Measurements from ENCODE around the gene ASB2. TPM values are rescaled to one million over a fixed set of nuclear protein-coding genes. Genes with fewer than 3 reads are reported as not detected.

ASB2 gene
- total RNA-seq, 1 donor from 2014 or later = 58.6 TPM

DNA sequence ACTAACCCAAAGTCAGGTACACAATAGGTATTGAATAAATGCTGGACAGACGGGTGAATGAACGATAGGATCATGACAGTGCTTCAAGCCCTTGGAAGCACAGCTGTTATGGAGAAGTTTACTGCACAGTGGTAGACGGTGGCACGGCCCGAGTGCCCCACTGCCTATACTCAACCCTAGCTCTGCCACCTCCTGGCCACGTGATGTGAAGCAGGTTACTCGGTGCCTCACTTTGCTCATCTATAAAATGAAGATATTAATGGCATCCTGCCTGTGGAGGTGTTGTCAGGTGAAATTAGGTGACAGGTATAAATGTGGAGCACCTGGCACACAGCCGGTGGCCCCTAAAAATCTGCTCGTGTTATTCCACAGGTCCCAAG is 5.8 kb downstream of the ASB2 start:
- TF ChIP-seq, protein P1, sequence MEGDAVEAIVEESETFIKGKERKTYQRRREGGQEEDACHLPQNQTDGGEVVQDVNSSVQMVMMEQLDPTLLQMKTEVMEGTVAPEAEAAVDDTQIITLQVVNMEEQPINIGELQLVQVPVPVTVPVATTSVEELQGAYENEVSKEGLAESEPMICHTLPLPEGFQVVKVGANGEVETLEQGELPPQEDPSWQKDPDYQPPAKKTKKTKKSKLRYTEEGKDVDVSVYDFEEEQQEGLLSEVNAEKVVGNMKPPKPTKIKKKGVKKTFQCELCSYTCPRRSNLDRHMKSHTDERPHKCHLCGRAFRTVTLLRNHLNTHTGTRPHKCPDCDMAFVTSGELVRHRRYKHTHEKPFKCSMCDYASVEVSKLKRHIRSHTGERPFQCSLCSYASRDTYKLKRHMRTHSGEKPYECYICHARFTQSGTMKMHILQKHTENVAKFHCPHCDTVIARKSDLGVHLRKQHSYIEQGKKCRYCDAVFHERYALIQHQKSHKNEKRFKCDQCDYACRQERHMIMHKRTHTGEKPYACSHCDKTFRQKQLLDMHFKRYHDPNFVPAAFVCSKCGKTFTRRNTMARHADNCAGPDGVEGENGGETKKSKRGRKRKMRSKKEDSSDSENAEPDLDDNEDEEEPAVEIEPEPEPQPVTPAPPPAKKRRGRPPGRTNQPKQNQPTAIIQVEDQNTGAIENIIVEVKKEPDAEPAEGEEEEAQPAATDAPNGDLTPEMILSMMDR (IDR thresholded peaks at IDR 0.05) = peak in 2 of 3 experiments; percentile 27 to 33
- intact Hi-C loops (cut with DNase I) = loop anchor here (2.0 kb wide), 1 partner anchor 30 kb away; no protein-coding TSS in a partner anchor
- DNase-seq (ENCODE audit: low spot score in 2 of 2) = no peak
- Histone ChIP-seq H3K36me3 (no peaks in the 10 kb centered on the region), H3K4me1 (peaks cover 11 to 69% of the 10 kb centered on the region in 2 donors), H3K27me3 (no peaks in the 10 kb centered on the region), H3K4me3 (peak overlapping the region; percentile 43 to 68), H3K9me3 (no peaks in the 10 kb centered on the region), H3K27ac (peak overlapping the region; percentile 95)

DNA sequence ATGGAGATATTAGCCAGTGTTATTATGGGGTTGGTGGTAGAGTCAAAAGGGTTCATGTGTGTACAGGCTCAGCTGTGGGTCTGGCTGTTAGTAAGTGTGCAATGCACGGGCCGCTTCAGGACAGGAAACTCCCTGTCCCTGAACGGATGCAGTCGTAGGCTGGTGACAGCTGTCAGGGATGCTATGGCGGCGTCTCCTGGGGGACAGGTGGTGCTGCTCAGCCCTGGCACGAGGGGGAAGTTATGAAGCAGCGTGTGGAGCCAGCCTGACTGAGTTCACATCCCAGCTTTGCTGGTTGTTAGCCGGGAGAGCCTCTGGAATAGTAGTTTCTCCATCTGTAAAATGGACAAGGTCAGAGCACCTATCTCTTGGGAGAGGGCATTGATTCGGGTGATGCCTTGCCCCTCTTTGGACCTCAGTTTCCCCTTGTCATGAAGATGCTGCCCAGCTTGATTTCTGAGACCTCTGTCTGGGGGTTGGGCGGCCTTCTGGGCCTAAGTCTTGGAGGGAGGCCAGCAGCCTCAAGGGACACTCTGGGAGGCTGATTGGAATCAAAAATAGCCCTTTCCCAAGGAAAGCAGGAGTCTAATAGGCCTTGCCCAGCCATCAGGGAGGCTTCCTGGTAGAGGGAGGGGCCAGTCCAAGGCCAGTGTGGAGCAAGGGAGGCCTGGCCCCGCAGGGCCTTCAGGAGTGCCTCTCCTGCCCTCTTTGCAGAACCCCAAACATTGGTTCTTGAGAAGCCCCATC is 7.1 kb downstream of the ASB2 start:
- Histone ChIP-seq H3K36me3 (no peaks in the 10 kb centered on the region), H3K27me3 (no peaks in the 10 kb centered on the region), H3K9me3 (no peaks in the 10 kb centered on the region), H3K27ac (peak overlapping the region; percentile 95), H3K4me1 (peaks cover 11 to 75% of the 10 kb centered on the region in 2 donors), H3K4me3 (no peak overlapping the region)
- intact Hi-C loops (cut with DNase I) = no loop called here
- TF ChIP-seq, protein P1 (IDR thresholded peaks at IDR 0.05) = no peak
- peak in 1 of 2 donors; percentile 78 for DNase-seq (ENCODE audit: low spot score in 2 of 2)

DNA sequence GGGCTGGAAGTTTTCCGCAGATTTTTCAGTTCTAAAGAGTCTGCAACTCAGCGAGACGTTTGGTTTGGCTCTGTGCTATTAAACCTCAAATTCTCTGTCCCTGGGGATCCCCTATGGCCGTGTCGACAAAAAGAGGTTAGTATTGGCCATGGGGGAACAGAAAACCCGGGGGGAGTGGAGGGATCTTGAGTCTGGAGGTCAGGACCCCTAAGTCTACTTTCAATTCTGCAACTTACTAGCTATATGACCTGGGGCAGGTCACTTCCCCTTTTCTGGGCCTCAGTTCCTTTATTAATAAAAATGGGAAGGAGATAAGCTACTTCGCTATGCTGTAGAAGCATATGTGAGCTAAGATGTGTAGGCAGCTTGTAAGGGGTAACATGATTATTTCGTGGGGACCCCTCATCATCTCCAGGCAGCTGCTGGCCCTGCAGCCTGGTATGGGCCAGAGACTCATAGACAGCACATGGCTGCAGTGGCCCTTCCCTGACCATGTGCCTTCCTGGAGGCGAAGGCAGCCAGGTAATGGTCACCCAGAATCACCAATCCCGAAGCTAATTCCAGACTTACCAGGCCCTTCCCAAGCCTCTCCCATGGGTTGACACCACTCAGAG is 8.6 kb downstream of the ASB2 start:
- no peaks in the 10 kb centered on the region for H3K27me3 ChIP-seq
- intact Hi-C loops (cut with DNase I) = no loop called here
- peak overlapping the region; percentile 95 for H3K27ac ChIP-seq
- no peak overlapping the region for H3K4me3 ChIP-seq
- H3K36me3 ChIP-seq = peaks cover 0 to 9% of the 10 kb centered on the region in 2 donors
- TF ChIP-seq, protein P1 (IDR thresholded peaks at IDR 0.05) = no peak
- H3K9me3 ChIP-seq = no peaks in the 10 kb centered on the region
- H3K4me1 ChIP-seq = peaks cover 11 to 70% of the 10 kb centered on the region in 2 donors
- no peak for DNase-seq (ENCODE audit: low spot score in 2 of 2)

DNA sequence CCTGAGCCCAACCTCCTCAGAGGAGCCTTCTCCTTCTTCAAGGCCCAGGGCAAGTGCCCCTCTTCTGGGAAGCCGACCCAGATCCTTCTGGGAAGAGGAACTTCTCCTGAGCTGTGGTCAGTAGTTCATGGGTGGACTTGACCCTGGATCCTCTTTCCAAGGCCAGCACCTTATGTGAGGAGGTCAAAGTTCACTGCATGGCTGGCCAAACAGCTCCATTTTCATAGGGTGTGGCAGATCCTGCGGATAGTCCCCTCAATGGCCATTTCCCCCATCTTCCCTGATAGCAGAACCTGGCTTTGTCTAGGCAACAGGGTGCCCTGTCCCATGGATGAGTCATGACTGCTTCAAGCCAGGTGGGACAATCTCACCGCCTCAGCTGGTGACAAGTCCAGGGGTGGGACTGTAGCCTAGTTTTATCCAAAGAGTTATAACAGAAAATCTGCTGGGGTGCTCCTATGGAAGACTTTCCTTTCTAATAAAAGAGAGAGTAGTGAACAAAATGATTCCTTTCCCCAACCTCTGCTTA is 10.4 kb downstream of the ASB2 start:
- Histone ChIP-seq H3K36me3 (peaks cover 0 to 9% of the 10 kb centered on the region in 2 donors), H3K27ac (peak overlapping the region; percentile 95), H3K4me3 (no peak overlapping the region), H3K4me1 (peaks cover 11 to 57% of the 10 kb centered on the region in 2 donors), H3K27me3 (no peaks in the 10 kb centered on the region), H3K9me3 (no peaks in the 10 kb centered on the region)
- intact Hi-C loops (cut with DNase I) = loop anchor here (1.0 kb wide), 2 partner anchors 10 to 29 kb away; partner anchors contain the start of gene ASB2
- TF ChIP-seq, protein P1 (IDR thresholded peaks at IDR 0.05) = no peak
- DNase-seq (ENCODE audit: low spot score in 2 of 2) = no peak

DNA sequence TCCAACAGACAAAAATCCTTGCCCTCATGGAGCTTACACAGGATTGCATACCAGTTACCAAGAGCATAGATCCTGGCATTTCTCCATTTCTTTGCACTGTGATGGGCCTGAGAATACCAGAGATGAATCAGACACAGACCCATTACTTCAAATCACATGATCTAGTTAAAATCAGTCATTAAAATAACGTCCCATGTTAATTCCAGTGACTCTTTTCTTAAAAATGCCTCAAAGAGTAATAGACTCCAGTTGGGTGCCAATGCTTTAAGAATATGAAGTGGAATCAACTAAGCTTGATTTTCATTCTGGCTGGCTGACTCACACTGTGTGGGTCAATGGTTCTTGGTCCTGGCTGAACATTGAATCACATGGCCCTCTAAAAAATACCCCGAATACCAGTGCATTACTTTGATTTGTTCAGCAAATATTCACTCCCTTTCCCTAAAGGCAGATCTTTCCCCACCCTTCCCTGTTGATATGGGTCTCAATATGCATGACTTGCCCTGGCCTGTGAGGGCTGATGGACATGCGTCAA is 11.0 kb downstream of the ASB2 start:
- TF ChIP-seq, protein P1 (IDR thresholded peaks at IDR 0.05) = no peak
- Histone ChIP-seq H3K4me1 (peaks cover 11 to 50% of the 10 kb centered on the region in 2 donors), H3K27me3 (no peaks in the 10 kb centered on the region), H3K27ac (peak overlapping the region; percentile 95), H3K36me3 (peaks cover 0 to 9% of the 10 kb centered on the region in 2 donors), H3K9me3 (no peaks in the 10 kb centered on the region), H3K4me3 (no peak overlapping the region)
- peak in 1 of 2 donors; percentile 79 for DNase-seq (ENCODE audit: low spot score in 2 of 2)
- intact Hi-C loops (cut with DNase I) = loop anchor here (1.0 kb wide), 2 partner anchors 11 to 30 kb away; partner anchors contain the start of gene ASB2

Measured in ascending aorta (tissue), 2 donors.